NCI-H2029 treated with DMSO at 0.1 percent for 48 hours (cell line): Measurements from ENCODE around the gene HABP4.

ENCODE experiments used
- DNase-seq: peaks from one replicate; lab custom pipeline; 2025; lab: John Stamatoyannopoulos, UW

The HABP4 gene

DNA sequence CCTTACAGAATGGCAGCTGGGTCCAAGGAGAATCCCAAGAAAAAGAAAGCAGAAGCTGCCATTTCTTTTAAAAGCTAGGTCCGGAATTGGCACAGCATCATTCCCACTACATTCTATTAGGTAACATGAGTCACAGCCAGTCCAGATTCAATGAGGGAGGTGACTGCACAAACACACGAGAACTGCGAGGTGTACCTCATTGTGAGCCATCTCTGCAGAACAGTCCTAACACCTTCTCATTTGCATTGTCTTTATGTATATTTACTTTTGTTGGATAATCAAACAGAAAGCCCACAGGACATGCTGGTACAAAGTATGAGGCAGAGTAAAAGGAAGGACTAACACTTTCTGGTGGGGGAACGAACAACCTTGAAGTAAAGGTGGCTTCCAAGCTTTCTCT lies 14.6 kb upstream of the HABP4 start:
- no peak for DNase-seq

DNA sequence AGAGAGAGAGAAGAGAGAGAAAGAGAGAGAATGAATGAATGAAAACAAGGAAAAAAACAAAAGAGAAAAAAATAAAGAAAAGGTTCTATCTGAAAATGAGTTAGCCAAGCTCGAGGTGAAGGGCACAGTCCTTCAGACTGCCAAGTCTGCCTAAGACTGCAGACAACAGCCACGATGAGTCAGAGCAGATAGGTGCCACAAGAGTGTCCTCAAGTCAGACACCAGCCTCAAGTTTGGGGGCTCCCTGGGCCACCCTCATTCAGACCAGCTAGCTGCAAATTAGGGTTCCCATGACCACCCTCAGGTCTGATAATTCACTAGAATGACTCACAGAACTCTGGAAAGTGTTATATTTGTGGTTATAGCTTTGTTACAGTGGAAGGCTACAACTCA lies 13.9 kb upstream of the HABP4 start:
- no peak for DNase-seq

DNA sequence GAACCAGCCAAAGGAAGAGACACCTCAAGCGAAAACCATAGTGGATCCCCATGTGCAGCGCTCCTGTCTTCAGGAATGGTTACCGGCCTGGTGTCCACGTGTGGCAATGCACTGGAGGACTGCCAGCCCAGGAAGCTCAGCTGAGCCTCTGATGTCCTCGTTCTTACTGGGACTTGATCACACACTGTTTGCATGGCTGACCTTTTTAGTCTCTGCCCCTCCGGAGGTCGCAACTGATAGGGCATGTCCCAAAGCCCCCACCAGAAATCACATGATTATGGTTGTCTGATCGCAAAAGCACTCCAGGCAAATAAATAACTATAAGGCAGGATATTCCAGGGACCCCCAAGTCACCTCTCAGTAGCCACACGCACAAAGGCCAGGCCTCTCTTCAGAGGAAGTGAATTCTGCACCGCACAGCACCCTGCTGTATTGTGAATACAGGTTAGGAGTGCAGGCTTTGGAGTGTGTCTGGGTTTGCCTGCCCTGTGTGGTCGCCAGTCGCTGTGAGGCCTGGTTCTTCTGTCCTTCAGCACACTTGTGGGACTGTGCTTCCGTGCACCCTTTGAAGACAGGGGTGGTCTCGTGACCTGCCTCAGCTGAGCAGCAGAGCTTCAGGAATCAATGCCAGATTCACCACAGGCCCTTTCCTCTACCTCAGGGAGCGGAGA lies 13.4 kb upstream of the HABP4 start:
- no peak for DNase-seq

DNA sequence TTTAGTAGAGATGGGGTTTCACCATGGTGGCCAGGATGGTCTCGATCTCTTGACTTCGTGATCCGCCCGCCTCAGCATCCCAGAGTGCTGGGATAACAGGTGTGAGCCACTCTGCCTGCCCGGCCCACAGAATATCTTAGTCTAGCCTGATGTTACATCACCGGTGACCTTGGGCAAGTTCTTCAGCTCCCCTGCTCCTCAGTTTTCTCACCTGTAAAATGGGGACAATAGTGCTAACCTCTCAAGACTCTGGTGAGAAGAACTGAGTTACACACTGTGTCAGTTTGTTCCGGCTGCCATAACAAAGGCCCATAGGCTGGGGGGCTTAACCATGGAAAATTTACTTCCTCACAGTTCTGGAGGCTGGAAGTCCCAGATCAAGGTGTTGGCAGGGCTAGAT lies 12.5 kb upstream of the HABP4 start:
- no peak for DNase-seq

DNA sequence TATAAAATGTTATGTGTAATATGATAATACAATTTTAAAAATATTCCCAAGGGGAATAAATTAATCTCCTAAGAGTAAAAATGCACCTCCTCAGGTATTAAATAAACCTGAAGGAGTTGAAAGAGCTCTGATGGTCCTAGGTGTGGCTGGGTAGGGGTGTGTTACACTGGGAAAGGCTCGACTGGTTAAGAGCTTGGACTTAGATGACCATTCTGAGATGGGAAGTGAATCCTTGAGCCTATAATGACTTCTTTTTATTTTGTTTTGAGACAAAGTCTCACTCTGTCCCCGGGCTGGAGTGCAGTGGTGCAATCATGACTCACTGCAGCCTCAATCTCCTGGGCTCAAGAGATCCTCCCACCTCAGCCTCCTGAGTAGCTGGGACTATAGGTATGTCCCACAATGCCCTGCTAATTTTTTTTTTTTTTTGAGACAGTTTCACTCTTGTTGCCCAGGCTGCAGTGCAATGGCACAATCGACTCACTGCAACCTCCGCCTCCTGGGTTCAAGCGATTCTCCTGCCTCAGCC lies 9.2 kb upstream of the HABP4 start:
- DNase-seq, result no peak

DNA sequence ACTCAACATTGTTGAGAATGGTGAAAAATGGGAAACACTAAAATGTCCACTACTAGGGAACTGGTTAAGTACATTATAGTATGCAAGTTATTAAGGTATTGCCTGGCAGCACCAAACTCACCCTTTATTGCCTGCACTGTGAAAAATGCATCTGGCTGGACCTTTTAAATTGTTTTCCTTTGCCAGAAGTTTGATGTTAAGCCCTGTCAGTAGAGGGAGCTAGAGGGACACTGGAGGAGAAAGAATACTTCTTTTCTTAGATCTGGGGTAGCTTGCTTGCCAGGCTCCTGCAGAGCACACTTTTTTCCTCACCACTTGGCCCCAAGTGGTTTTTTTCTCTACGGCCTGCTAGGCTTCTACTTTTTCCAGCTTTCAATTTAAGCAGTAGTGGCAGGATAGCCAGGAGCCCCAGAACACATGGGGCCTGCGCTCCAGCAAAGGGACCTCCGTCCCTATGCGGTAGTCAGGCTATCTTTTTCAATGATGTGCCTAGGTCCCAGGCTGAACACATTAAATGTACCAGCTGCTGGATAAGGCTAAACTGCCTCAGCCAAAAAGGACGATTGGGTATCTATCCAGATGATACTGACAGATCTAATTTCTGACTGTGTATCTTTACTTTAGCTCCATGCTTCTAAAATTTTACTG lies 8.0 kb upstream of the HABP4 start:
- peak; percentile 69 for DNase-seq

DNA sequence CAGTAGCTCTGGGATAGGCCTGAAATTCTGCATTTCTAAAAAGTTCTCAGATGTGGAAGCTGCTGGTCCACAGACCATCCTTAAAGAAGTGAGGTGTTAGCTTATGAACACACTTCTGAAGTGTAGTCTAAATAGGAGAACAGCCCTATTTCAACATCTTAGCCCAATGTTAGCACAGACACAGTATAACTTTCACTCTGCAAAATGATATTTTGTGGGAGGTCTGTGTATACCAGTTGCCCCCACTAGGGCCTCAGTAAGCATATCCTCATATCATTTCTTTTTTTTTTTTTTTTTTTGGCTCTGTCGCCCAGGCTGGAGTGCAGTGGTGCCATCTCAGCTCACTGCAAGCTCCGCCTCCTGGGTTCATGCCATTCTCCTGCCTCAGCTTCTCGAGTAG lies 7.5 kb upstream of the HABP4 start:
- no peak for DNase-seq

DNA sequence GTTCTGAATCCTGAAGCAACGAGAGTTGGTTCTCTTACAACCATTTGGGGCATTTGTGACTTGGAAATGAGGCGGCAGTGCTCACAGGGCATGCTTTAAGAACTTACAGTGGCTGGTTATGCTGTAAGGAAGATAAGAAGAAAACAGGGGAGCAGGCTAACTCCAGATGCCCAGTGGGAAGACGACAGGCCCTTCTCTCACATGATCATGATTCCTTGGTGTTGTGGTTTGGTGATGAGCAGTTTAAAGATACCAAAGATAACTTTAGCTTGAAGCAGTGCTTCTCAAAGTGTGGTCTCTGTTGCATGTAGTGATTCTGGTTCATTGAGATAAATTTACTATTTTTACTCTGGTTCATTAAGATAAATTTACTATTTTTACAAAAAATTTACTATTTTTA lies 2.6 kb upstream of the HABP4 start:
- DNase-seq, result no peak

DNA sequence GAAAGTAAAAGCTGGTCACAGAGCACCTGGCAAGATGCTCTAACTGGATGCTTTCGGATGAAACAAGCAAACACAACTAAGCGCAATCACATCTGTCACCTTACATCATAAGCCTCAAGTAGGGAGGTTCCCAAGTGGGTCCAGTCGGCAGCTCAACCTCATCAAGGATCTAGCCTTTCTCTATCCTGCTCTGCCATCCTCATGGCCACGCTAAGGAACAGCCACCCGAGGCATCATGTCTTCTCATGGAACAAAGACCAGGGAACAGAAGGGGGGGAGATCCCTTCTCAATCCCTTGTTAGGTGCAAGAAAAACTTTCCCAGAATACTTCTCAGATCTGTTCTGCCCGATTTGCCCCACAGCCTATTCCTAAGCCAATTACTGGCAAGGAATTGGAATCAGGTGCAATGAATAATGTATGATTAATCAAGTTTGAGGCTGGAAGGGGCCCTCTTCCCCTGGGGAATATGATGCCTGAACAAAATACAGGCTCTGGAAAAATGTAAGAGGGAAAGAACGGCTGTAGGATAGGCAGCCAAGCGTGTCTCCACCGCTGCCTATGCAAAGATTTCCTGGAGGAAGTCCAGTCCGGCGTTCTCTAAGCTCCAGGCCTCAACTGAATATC lies 1.3 kb upstream of the HABP4 start:
- DNase-seq, result no peak

DNA sequence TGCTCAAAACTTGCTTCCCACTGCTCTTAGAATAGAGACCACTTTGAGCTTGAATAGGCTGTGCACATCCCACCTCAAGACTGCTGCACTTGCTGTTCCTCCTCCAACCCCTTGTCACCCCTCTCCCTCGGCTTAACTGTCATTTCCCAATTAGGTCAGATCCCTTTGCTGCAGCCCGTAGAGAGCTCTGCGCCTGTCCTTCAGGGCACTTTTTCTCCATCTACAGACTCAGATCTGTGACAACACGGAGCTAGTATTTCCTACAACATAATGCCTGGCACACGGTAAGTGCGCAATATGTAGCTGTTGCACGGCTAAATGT lies 485 bp upstream of the HABP4 start:
- no peak for DNase-seq

DNA sequence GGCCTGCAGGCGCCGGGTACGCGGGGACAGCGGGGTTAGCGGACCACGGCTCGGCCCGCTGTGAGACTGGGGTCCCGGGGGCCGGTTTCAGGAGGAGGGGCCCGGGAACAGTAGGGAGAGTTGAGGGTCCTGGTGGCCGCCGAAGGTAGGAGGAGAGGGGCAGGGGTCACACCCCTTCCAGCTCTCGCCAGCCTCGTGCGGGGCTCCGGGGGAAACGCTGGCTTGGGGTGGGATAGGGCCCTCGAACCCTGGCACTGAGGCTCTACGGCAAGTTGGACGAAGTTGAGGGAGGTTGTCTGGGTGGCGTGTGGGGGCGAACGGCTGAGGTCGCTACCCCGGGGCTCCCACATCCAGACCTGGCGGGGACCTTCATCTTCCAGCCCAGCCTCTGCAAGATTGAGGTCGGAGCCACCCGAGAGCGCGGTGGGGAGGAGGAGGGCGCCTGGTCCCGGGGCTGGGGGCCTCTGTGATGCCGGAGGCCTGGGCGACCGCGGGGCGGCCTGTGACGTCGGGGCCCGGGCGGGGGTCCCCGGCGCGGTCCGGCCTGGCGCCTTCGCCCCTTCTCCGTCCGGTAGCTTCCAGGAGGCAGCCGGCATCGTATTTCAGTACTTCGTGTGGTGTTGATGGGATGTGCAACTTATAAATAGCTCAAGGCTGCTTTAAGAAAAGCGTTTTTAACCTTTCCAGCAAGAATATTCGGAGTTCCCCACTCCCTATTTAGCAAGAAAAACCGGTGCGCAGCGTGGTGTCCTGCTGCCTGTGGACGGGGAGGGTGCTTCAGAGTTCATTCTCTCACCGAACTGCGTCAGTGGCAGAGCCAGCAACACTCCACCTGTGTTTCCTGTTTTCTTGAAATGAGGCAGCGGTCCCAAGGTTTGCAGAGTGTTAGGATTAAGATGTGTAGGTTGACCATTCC lies 902 bp downstream of the HABP4 start:
- no peak for DNase-seq

DNA sequence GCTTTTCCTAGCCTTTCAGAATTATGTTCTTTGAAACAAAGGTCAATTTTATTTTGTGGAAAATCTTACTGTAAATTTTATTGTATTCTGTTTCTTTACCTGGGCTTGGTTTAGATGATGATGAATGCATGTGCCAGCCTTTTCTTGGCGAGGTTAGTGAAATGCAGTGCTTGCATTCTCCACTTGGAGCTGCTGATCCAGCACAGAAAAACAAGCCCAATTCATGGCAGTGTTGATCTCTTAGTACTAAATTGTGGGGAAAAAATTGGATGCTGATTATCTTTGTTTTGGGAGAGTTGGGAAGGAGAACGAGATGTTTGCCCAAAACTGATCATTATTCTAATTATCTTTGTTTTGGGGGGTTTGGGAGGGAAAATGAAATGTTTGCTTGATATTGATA lies 3.7 kb downstream of the HABP4 start:
- no peak for DNase-seq

DNA sequence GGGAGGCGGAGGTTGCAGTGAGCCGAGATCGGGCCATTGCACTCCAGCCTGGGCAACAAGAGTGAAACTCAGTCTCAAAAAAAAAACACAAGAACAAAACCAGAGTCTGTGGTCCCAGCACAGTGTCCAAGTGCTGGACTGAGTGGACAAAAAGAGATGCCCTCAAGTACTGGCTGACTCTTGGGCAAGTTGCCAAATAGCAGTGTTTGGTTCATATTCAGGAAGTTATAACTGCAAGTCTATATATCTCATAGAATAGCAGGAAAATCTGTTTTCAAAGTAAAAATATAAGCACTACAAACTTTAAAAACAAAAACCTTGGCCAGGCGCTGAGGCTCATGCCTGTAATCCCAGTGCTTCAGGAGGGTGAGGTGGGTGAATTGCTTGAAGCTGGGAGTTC lies 7.3 kb downstream of the HABP4 start:
- DNase-seq, result no peak

DNA sequence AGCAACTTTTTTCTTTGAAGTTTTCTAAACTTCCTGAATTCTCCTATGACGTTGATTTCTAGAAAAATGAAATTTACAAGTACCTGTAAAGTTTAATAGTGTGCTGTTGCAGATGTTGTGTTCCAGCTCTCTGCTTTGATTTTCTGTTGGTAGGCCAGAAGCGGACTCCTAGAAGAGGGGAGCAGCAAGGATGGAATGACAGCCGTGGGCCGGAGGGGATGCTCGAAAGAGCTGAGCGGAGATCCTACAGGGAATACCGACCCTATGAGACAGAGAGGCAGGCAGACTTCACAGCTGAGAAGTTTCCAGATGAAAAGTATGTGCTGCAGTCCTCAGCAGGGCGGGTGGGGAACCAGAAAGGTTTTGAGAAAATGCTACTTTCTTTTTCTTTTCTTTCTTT lies 8.3 kb downstream of the HABP4 start:
- no peak for DNase-seq

DNA sequence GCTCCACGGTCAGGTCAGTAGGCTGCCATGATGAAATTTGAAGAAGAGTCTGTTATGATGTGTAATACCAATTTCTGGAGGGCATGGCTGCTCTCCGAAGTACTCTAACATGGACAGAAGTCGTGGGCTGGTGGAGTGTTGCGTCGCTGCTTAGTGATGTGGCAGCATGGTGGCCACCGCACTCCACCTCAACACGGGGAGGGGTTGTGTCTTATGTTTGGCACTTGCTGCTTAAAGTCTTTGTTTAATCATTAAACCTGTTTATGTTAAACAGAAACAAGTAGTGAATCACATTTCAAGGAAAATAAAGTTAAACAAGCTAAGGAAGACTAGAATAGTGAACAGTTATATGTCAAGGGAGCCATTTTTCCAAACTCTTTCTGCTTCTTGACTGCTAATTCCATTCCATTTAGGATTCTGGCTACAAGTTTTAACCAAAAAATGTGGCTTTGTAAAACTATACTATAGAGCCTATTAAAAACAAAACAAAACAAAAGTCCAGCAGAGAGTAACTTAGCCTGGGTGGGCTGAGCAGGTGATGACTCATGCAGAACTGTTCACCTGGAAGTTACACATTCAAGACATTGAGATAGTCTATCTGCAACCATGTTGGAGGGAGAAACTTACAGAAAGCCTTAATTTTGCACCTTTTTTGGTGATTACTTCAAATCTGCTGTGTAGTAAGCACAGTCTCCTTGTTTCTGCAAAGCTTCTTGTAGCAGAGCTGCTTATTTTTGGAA lies 9.5 kb downstream of the HABP4 start:
- DNase-seq, result no peak

DNA sequence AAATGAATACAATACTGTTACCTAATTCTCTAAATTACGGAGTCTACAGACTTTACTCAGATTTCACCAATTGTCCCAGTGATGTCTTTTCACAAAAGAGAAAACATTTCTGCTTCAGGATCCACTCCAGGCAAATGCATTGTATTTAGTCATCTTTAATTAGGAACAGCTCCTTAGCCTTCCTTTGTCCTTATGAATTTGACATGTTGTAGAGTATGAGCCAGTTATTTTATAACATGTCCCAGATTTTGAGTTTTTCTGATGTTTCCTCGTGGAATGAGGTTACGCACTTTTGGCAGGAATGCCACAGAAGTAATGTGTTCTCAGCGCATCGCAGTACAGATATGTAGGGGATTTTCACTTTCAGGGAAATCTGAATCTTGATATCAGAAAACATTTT lies 10.5 kb downstream of the HABP4 start:
- DNase-seq, result no peak

DNA sequence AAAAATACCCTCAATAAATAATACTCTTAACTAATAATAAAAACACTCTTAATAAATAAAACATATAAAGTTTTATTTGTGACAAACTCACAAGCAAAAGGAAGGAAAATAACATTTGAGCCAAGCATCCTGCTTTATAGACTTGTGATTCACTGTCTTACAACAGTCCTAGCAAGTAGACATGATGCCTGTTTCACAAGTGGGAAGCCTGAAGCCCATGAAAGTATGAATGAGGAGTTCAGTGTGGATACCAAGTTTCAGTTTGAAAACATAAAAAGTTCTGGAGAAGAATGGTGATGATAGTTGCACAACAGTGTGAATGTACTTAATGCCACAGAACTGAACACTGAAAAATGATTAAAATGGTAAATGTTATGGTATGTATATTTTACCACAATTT lies 10.9 kb downstream of the HABP4 start:
- no peak for DNase-seq

DNA sequence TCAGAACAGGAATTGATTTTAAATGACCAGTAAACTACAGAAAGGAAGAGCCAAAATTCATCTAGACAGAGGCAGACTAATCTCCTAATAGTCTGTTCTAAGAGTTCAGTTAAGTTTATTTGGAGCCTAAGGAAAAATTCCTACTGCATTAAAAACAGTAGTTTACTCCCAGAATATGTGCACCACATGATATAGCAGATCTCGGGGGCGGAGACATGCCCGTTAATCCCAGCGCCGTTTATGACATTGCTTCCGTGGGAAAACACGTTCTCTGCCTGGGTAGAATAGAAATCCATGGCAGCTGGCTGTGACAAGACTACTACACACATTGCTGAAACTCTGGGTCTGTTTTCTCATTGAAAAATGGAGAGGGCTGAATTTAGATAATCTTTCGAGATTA lies 11.4 kb downstream of the HABP4 start:
- no peak for DNase-seq

DNA sequence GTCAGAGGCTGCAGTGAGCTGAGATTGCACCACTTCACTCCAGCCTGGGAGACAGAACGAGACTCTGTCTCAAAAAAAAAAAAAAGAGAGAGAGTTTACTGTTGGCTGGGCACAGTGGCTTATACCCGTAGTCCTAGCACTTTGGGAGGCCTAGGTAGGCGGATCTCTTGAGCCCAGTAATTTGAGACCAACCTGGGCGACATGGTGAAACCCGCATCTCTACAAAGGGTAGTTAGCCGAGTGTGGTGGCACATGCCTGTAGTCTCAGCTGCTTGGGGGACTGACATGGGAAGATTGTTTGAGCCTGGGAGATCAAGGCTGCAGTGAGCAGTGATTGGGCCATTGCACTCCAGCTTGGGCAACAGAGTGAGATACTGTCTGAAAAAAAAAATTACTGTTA lies 12.6 kb downstream of the HABP4 start:
- DNase-seq, result no peak

DNA sequence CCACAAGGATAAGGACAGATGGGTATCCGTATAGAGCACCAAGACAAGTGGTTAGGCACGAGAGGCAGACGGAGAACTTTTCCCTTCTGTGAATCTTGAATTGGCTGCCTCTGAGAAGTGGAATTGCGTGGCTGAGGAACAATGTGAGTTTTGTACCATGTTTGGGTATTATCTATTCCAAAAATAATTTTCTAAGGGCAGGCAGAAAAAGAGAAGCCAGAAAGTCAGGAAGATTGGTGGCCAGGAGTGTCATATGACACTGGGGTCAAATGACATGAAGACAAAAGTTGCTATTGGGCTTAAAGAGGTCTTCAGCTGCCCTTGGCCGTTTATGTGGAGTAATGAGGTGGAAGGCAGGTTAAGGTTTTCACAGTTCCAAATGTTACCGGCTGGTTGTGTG lies 14.5 kb downstream of the HABP4 start:
- no peak for DNase-seq

DNA sequence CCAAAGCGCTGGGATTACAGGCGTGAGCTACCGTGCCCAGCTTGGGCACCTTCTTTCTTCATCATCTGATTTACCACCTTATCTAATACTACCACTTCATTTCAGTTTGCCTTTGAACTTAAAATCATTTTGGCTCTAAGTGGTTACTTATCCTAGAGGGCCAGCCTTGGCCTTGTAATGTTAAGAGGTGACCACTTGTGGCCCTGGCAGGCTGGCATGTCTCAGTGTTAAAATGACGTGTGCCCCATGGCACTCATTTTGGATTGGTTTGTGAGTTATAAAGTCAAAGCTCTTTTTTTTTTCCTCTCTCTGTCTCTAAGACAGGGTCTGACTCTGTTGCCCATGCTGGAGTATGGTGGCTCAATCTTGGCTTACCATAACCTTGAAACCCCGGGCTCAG lies 17.8 kb downstream of the HABP4 start:
- DNase-seq, result no peak

DNA sequence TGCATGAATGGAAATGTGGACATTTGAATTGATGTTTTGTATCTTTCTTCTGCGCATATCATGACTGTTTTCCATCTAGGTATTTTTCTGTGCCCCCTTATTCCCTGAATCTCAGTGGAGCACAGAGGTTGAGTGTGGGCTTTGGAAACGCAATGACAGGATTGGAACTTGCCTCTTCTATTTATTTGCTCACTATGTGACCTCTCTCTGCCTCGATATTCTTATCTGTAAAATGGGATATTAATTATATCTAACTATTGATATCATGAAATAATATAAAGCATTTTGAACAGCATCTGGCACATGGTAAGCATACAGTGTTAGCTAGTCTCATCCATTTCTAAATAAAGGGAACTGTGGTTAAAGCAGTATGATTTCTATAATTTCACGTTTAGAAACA lies 26.0 kb downstream of the HABP4 start:
- no peak for DNase-seq
